ENCODE measurements around the gene KRTAP4-8. TPM values are rescaled to one million over a fixed set of nuclear protein-coding genes. Genes with fewer than 3 reads are reported as not detected.
"Not testable (repeated sequence)": the region's sequence is repeated elsewhere in the genome, so short reads cannot be mapped to it uniquely, and the experiment has no call there.

KRTAP4-8 gene
- total and polyA plus RNA-seq, 2 donors = 0.02 TPM; not detected in 1

DNA sequence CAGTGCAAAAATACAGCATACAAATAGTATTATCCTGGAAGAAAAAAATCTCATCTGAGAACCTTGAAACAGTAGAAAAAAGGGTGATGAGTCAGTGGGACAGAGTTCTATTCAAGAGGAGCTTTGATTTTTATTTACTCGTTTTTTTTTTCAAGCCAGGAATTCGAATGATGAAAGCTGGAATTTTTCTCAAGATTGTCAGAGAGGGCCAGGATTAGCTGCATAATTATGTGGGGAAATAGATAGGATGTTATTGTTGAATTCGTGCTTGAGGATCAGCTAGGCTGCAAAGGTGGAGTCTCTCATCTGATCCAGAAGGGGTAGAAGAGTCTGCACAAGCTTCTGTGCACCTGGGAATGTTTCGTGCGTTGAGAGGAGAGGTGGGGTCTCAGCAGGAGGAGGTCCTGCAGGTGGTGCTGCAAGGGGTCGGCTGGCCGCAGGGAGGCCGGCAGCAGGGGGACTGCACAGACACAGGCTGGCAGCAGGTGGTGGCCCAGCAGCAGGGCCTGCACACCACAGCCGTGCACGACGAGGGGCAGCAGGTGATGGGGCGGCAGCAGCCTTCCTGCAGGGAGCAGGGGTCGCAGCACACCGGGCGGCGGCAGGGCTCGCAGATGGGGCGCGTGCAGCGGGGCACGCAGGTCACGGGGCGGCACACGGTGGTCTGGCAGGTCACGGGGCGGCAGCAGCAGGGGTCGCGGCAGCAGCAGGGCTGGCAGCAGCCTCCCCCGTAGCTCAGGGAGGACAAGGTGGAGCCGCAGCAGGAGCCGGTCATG, 38.5 kb downstream of the KRTAP4-8 start:
- DNase-seq (ENCODE audit: low read depth in 6 of 9, low spot score in 9 of 9); H3K27ac ChIP-seq (ENCODE audit: low read depth in 1 of 2, low read length in 1 of 2); H3K9me3 ChIP-seq (ENCODE audit: control insufficient read depth in 2 of 2, insufficient read depth in 1 of 2, low read length in 1 of 2); H3K36me3 ChIP-seq (ENCODE audit: control insufficient read depth in 2 of 2, insufficient read depth in 2 of 2, low read length in 1 of 2); H3K27me3 ChIP-seq (ENCODE audit: control insufficient read depth in 2 of 2, insufficient read depth in 1 of 2, low read length in 1 of 2); H3K4me3 ChIP-seq (ENCODE audit: low read length in 2 of 2); H3K4me1 ChIP-seq (ENCODE audit: control insufficient read depth in 2 of 2, insufficient read depth in 2 of 2, low read length in 2 of 2): not testable (repeated sequence)
- 62% methylated on average over 10 of the region's 31 CpGs for WGBS

DNA sequence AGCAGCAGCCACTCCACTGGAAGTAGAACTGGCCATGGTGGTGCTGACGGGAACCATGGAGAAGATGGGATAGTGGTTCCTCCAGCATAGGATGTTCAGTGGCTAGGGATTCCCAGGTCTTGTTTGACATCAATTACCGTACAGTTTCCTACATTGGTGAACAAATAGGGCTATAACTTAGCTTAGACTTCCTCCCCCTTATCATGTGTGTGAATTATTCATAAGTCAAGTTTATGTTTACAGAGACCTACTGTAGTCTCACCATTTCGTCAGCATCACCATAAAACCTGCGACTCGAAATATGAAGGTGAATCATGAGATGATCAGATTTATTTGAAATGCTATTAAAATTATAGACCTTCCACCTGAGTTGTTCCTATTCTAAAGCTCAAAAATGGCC, 39.2 kb downstream of the KRTAP4-8 start:
- Histone ChIP-seq H3K4me3 (ENCODE audit: low read length in 2 of 2) (no peak overlapping the region), H3K27me3 (ENCODE audit: control insufficient read depth in 2 of 2, insufficient read depth in 1 of 2, low read length in 1 of 2) (peaks cover 0 to 6% of the 10 kb centered on the region in 2 donors), H3K9me3 (ENCODE audit: control insufficient read depth in 2 of 2, insufficient read depth in 1 of 2, low read length in 1 of 2) (no peaks in the 10 kb centered on the region), H3K36me3 (ENCODE audit: control insufficient read depth in 2 of 2, insufficient read depth in 2 of 2, low read length in 1 of 2) (no peaks in the 10 kb centered on the region), H3K4me1 (ENCODE audit: control insufficient read depth in 2 of 2, insufficient read depth in 2 of 2, low read length in 2 of 2) (no peaks in the 10 kb centered on the region), H3K27ac (ENCODE audit: low read depth in 1 of 2, low read length in 1 of 2) (no peak overlapping the region)
- 98% methylated on average over 5 of the region's 5 CpGs for WGBS
- DNase-seq (ENCODE audit: low read depth in 6 of 9, low spot score in 9 of 9) = no peak

DNA sequence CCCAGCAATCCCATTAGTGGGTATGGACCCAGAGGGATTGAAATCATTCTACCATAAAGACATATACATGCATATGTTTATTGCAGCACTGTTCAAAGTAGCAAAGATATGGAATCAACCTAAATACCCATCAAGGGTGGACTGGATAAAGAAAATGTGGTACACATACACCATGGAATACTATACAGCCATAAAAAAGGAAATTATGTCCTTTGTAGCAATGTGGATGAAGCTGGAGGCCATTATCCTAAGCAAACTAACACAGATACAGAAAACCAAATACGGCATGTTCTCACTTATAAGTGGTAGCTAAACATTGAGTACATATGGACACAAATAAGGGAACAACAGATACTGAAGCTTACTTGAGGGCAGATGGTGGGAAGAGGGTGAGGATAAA, 40.4 kb downstream of the KRTAP4-8 start:
- Histone ChIP-seq H3K27ac (ENCODE audit: low read depth in 1 of 2, low read length in 1 of 2) (no peak overlapping the region), H3K9me3 (ENCODE audit: control insufficient read depth in 2 of 2, insufficient read depth in 1 of 2, low read length in 1 of 2) (no peaks in the 10 kb centered on the region), H3K27me3 (ENCODE audit: control insufficient read depth in 2 of 2, insufficient read depth in 1 of 2, low read length in 1 of 2) (peaks cover 0 to 6% of the 10 kb centered on the region in 2 donors), H3K4me3 (ENCODE audit: low read length in 2 of 2) (no peak overlapping the region), H3K4me1 (ENCODE audit: control insufficient read depth in 2 of 2, insufficient read depth in 2 of 2, low read length in 2 of 2) (no peaks in the 10 kb centered on the region), H3K36me3 (ENCODE audit: control insufficient read depth in 2 of 2, insufficient read depth in 2 of 2, low read length in 1 of 2) (no peaks in the 10 kb centered on the region)
- 95% methylated on average over 1 of the region's 1 CpG for WGBS
- DNase-seq (ENCODE audit: low read depth in 6 of 9, low spot score in 9 of 9) = no peak

DNA sequence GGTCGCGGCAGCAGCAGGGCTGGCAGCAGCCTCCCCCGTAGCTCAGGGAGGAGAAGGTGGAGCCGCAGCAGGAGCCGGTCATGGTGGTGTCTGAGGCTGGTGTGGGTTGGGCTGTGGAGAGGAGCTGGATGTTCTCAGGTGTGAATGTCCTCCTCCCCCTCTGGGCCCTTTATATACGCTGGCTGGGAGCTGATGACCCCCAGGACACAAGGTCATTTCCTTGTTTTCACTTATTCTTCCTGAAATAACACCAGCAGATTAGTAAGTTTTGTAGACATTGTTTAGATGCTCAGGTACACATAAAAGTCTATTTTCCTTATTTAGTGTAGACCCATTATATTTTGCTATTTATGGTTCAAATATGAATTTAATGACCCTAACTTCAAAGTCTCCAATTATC, 42.8 kb downstream of the KRTAP4-8 start, which contains the start of gene KRTAP2-2:
KRTAP2-2 (minus strand) TSS at position 101 of the 400 bp plus-strand sequence; CDS start at position 82, 19 bp downstream.
- H3K27me3 ChIP-seq (ENCODE audit: control insufficient read depth in 2 of 2, insufficient read depth in 1 of 2, low read length in 1 of 2); H3K36me3 ChIP-seq (ENCODE audit: control insufficient read depth in 2 of 2, insufficient read depth in 2 of 2, low read length in 1 of 2); H3K27ac ChIP-seq (ENCODE audit: low read depth in 1 of 2, low read length in 1 of 2); DNase-seq (ENCODE audit: low read depth in 6 of 9, low spot score in 9 of 9); H3K9me3 ChIP-seq (ENCODE audit: control insufficient read depth in 2 of 2, insufficient read depth in 1 of 2, low read length in 1 of 2); H3K4me1 ChIP-seq (ENCODE audit: control insufficient read depth in 2 of 2, insufficient read depth in 2 of 2, low read length in 2 of 2); H3K4me3 ChIP-seq (ENCODE audit: low read length in 2 of 2): not testable (repeated sequence)
- 97% methylated on average over 1 of the region's 6 CpGs for WGBS

DNA sequence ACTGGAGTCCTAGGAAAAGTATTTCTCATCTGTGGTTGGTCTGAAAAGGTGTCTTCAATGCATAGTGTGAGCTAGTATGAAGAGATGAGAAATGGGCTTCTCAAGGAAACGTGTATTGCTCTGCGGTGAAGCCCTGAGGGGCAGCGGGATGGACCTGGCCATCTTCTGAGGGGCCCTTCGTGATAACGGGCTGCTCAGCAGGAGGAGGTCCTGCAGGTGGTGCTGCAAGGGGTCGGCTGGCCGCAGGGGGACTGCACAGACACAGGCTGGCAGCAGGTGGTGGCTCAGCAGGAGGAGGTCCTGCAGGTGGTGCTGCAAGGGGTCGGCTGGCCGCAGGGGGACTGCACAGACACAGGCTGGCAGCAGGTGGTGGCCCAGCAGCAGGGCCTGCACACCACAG, 43.4 kb downstream of the KRTAP4-8 start:
- not testable (repeated sequence) for H3K27me3 ChIP-seq (ENCODE audit: control insufficient read depth in 2 of 2, insufficient read depth in 1 of 2, low read length in 1 of 2); H3K9me3 ChIP-seq (ENCODE audit: control insufficient read depth in 2 of 2, insufficient read depth in 1 of 2, low read length in 1 of 2); H3K27ac ChIP-seq (ENCODE audit: low read depth in 1 of 2, low read length in 1 of 2); H3K36me3 ChIP-seq (ENCODE audit: control insufficient read depth in 2 of 2, insufficient read depth in 2 of 2, low read length in 1 of 2); DNase-seq (ENCODE audit: low read depth in 6 of 9, low spot score in 9 of 9); H3K4me1 ChIP-seq (ENCODE audit: control insufficient read depth in 2 of 2, insufficient read depth in 2 of 2, low read length in 2 of 2); H3K4me3 ChIP-seq (ENCODE audit: low read length in 2 of 2)
- WGBS = 87% methylated on average over 9 of the region's 9 CpGs

DNA sequence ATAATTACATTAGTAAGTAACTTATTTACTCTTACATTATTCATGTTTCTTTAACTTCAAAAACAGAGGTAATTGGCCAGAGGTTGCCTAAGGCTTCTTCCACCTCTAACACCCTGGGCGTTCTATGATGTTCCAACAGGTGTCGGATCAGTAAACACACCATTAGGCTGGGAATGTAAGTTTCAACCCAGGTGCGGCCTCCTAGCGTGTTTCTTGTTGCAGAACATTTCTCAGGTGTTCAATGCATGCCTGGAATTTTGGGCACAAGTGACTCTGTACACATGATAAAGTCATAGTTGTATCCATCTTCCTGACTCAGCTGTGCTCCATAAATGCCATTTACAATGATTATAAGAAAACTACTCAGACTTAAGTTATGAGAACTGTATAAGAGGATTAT, 43.9 kb downstream of the KRTAP4-8 start:
- H3K36me3 ChIP-seq (ENCODE audit: control insufficient read depth in 2 of 2, insufficient read depth in 2 of 2, low read length in 1 of 2) = no peaks in the 10 kb centered on the region
- H3K27me3 ChIP-seq (ENCODE audit: control insufficient read depth in 2 of 2, insufficient read depth in 1 of 2, low read length in 1 of 2) = no peaks in the 10 kb centered on the region
- no peak for DNase-seq (ENCODE audit: low read depth in 6 of 9, low spot score in 9 of 9)
- 95% methylated on average over 4 of the region's 4 CpGs for WGBS
- no peaks in the 10 kb centered on the region for H3K4me1 ChIP-seq (ENCODE audit: control insufficient read depth in 2 of 2, insufficient read depth in 2 of 2, low read length in 2 of 2)
- H3K9me3 ChIP-seq (ENCODE audit: control insufficient read depth in 2 of 2, insufficient read depth in 1 of 2, low read length in 1 of 2) = no peaks in the 10 kb centered on the region
- no peak overlapping the region for H3K27ac ChIP-seq (ENCODE audit: low read depth in 1 of 2, low read length in 1 of 2)
- H3K4me3 ChIP-seq (ENCODE audit: low read length in 2 of 2) = no peak overlapping the region

DNA sequence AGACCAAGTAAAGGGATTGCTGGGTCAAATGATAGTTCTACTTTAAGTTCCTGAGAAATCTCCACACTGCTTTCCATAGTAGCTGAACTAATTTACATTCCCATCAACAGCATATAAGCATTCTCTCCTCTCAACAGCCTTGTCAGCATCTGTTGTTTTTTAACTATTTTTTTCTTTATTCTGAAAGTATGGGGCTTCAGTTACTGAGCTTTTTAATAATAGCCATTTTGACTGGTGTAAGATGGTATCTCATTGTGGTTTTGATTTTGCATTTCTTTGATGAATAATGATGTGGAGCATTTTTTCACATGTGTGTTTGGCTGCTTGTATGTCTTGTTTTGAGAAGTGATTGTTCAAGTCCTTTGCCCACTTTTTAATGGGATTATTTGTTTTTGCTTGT, 45.4 kb downstream of the KRTAP4-8 start:
- Histone ChIP-seq H3K4me3 (ENCODE audit: low read length in 2 of 2) (no peak overlapping the region), H3K36me3 (ENCODE audit: control insufficient read depth in 2 of 2, insufficient read depth in 2 of 2, low read length in 1 of 2) (no peaks in the 10 kb centered on the region), H3K27ac (ENCODE audit: low read depth in 1 of 2, low read length in 1 of 2) (no peak overlapping the region), H3K4me1 (ENCODE audit: control insufficient read depth in 2 of 2, insufficient read depth in 2 of 2, low read length in 2 of 2) (no peaks in the 10 kb centered on the region), H3K27me3 (ENCODE audit: control insufficient read depth in 2 of 2, insufficient read depth in 1 of 2, low read length in 1 of 2) (peaks cover 0 to 2% of the 10 kb centered on the region in 2 donors), H3K9me3 (ENCODE audit: control insufficient read depth in 2 of 2, insufficient read depth in 1 of 2, low read length in 1 of 2) (no peaks in the 10 kb centered on the region)
- no peak for DNase-seq (ENCODE audit: low read depth in 6 of 9, low spot score in 9 of 9)

DNA sequence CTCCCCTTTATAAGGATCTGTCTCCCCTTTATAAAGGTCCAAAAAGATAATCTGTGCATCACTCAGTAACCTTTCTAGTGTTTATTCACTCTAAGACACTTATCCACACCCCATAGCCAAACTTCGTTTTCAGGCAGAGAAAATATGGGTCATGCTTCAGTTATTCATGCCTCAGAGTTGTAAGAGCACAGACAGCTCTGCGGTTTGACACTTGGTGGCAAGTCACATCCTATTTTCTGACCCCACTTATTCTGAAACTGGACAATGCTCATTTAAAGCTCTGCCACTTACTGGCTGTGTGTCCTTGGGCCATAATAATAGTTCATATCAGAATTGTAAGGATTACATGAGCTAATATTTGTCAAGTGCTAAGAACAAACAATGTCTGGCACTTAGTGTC, 48.8 kb downstream of the KRTAP4-8 start:
- Histone ChIP-seq H3K4me3 (ENCODE audit: low read length in 2 of 2) (no peak overlapping the region), H3K9me3 (ENCODE audit: control insufficient read depth in 2 of 2, insufficient read depth in 1 of 2, low read length in 1 of 2) (no peaks in the 10 kb centered on the region), H3K4me1 (ENCODE audit: control insufficient read depth in 2 of 2, insufficient read depth in 2 of 2, low read length in 2 of 2) (no peaks in the 10 kb centered on the region), H3K27me3 (ENCODE audit: control insufficient read depth in 2 of 2, insufficient read depth in 1 of 2, low read length in 1 of 2) (peaks cover 0 to 3% of the 10 kb centered on the region in 2 donors), H3K36me3 (ENCODE audit: control insufficient read depth in 2 of 2, insufficient read depth in 2 of 2, low read length in 1 of 2) (no peaks in the 10 kb centered on the region), H3K27ac (ENCODE audit: low read depth in 1 of 2, low read length in 1 of 2) (no peak overlapping the region)
- WGBS = 81% methylated on average over 2 of the region's 2 CpGs
- DNase-seq (ENCODE audit: low read depth in 6 of 9, low spot score in 9 of 9) = no peak

DNA sequence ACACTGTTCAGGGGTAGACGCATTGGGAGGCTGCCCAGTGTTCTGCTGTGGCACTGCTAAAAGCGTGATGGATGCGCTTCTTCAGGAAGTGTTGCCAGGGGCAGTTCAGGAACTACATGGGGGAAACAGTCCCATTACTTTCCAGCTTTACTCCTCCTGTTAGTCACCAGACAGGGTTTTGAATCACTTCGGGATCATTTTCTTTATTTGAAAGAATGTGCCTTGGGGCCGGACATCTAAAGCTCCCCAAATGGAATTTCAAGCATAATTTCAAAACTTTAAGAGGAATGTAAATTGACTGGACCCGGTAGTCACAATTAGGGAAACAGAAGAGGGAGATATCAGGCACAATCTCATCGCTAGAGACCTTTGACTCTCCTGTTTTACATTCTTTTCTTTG, 49.5 kb downstream of the KRTAP4-8 start:
- Histone ChIP-seq H3K4me3 (ENCODE audit: low read length in 2 of 2) (no peak overlapping the region), H3K9me3 (ENCODE audit: control insufficient read depth in 2 of 2, insufficient read depth in 1 of 2, low read length in 1 of 2) (no peaks in the 10 kb centered on the region), H3K27me3 (ENCODE audit: control insufficient read depth in 2 of 2, insufficient read depth in 1 of 2, low read length in 1 of 2) (peaks cover 0 to 3% of the 10 kb centered on the region in 2 donors), H3K36me3 (ENCODE audit: control insufficient read depth in 2 of 2, insufficient read depth in 2 of 2, low read length in 1 of 2) (no peaks in the 10 kb centered on the region), H3K4me1 (ENCODE audit: control insufficient read depth in 2 of 2, insufficient read depth in 2 of 2, low read length in 2 of 2) (no peaks in the 10 kb centered on the region), H3K27ac (ENCODE audit: low read depth in 1 of 2, low read length in 1 of 2) (no peak overlapping the region)
- DNase-seq (ENCODE audit: low read depth in 6 of 9, low spot score in 9 of 9) = no peak
- WGBS = 92% methylated on average over 7 of the region's 7 CpGs
